ENCODE data around the gene CCDC47. TPM values are rescaled to one million over a fixed set of nuclear protein-coding genes. Genes with fewer than 3 reads are reported as not detected.

CCDC47 gene
- total and polyA plus RNA-seq, 2 donors from 2014 or later = 50.9 to 83.1 TPM

DNA sequence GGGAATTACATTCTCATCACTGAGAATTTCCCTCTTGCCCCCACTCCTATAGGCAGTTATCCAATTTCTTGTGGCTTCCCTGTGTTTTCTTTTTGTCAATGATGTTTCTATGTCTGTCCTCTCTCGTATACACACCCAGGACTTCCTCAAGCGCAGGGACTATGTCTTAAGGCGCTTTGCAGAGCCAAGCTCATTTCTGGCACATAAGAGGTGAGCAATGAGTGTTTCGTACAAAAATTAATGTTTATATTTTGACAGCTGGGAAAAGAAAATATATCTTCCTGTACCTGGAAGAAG lies 1.5 kb upstream of the CCDC47 start:
- Histone ChIP-seq H3K9me3 (ENCODE audit: control insufficient read depth in 2 of 3, insufficient read depth in 1 of 3, low read length in 3 of 3) (no peaks in the 10 kb centered on the region), H3K4me1 (ENCODE audit: control insufficient read depth in 2 of 3, insufficient read depth in 2 of 3, low read depth in 1 of 3, low read length in 3 of 3) (peaks cover 0 to 13% (median 6%) of the 10 kb centered on the region in 3 donors), H3K27me3 (ENCODE audit: control insufficient read depth, insufficient read depth, low read length) (no peaks in the 10 kb centered on the region), H3K36me3 (ENCODE audit: control insufficient read depth in 2 of 3, insufficient read depth in 3 of 3, low read length in 3 of 3) (peaks cover 0 to 6% (median 6%) of the 10 kb centered on the region in 3 donors), H3K27ac (ENCODE audit: low read depth in 2 of 2, low read length in 2 of 2) (peak overlapping the region in 1 of 2 donors; percentile 99), H3K4me3 (ENCODE audit: low read length in 3 of 3) (peak overlapping the region; percentile 90 to 94 (median 94)), H3K9ac (ENCODE audit: low read length in 3 of 3) (peak overlapping the region; percentile 68 to 93 (median 91))
- intact Hi-C loops (cut with DNase I) = no loop called here
- TF ChIP-seq, protein P1, sequence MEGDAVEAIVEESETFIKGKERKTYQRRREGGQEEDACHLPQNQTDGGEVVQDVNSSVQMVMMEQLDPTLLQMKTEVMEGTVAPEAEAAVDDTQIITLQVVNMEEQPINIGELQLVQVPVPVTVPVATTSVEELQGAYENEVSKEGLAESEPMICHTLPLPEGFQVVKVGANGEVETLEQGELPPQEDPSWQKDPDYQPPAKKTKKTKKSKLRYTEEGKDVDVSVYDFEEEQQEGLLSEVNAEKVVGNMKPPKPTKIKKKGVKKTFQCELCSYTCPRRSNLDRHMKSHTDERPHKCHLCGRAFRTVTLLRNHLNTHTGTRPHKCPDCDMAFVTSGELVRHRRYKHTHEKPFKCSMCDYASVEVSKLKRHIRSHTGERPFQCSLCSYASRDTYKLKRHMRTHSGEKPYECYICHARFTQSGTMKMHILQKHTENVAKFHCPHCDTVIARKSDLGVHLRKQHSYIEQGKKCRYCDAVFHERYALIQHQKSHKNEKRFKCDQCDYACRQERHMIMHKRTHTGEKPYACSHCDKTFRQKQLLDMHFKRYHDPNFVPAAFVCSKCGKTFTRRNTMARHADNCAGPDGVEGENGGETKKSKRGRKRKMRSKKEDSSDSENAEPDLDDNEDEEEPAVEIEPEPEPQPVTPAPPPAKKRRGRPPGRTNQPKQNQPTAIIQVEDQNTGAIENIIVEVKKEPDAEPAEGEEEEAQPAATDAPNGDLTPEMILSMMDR (IDR thresholded peaks at IDR 0.05; ENCODE audit: borderline replicate concordance, extremely low read depth, insufficient read depth) = no peak
- DNase-seq = peak in 2 of 5 donors; percentile 12 to 27
- no peak for FAIRE-seq

DNA sequence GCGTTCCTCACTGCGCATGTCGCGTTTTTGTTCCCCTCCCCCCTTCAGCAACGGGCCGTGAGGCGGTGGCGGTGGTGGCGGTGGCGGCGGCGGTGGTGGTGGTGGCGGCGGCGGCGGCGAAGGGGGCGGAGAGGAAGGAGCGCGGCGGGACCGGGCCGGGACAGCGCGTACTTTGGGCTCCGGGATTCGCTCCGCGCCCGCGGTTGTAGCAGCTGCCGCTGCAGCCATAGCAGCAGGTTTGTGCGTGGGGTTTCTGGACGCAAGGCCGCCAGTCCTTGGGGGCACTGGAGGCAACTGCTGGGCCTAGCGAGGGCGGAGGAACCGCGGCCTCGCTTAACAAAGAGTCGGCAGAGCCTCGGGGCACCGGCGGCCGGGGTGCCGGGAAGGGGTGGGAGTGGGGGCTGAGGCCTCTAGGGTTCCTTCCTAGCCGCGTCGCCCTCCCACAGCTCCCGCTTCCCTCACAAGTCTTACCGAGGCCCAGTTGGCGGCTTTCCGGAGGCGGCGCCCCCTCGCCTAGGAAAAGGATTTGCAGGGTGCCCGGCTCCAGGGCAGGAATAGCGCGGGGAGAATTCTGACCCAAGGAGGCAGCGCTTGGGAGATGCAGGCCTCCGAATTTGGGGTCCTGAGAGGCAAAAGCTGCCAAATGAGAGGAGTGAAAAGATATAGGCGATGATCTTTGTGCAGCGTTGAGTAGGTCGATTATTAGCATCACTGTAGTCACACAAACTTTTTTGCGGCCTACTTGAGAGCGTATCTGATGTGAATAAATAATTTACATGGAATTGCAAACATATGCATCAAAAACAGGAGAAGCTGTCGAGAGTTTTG lies 958 bp upstream of the CCDC47 start, which contains the start of gene DDX42:
Gene DDX42 (plus strand): TSS at position 30 of the 828 bp plus-strand sequence. CDS start 12,880 bp downstream, outside the sequence.
- no peaks in the 10 kb centered on the region for H3K9me3 ChIP-seq (ENCODE audit: control insufficient read depth in 2 of 3, insufficient read depth in 1 of 3, low read length in 3 of 3)
- H3K4me1 ChIP-seq (ENCODE audit: control insufficient read depth in 2 of 3, insufficient read depth in 2 of 3, low read depth in 1 of 3, low read length in 3 of 3) = peaks cover 0 to 13% (median 6%) of the 10 kb centered on the region in 3 donors
- DNase-seq = peak in 4 of 5 donors; percentile 68 to 97 (median 86)
- H3K9ac ChIP-seq (ENCODE audit: low read length in 3 of 3) = peak within 1 kb of the TSS; percentile 91 to 97 (median 93)
- no peaks in the 10 kb centered on the region for H3K27me3 ChIP-seq (ENCODE audit: control insufficient read depth, insufficient read depth, low read length)
- TF ChIP-seq, protein P1 (IDR thresholded peaks at IDR 0.05; ENCODE audit: borderline replicate concordance, extremely low read depth, insufficient read depth) = peak; percentile 8
- H3K36me3 ChIP-seq (ENCODE audit: control insufficient read depth in 2 of 3, insufficient read depth in 3 of 3, low read length in 3 of 3) = peaks cover 0 to 4% (median 2%) of the 10 kb centered on the region in 3 donors
- FAIRE-seq = no peak
- intact Hi-C loops (cut with DNase I) = no loop called here
- H3K4me3 ChIP-seq (ENCODE audit: low read length in 3 of 3) = peak within 1 kb of the TSS; percentile 90 to 98 (median 97)
- peak within 1 kb of the TSS; percentile 98 to 99 for H3K27ac ChIP-seq (ENCODE audit: low read depth in 2 of 2, low read length in 2 of 2)

DNA sequence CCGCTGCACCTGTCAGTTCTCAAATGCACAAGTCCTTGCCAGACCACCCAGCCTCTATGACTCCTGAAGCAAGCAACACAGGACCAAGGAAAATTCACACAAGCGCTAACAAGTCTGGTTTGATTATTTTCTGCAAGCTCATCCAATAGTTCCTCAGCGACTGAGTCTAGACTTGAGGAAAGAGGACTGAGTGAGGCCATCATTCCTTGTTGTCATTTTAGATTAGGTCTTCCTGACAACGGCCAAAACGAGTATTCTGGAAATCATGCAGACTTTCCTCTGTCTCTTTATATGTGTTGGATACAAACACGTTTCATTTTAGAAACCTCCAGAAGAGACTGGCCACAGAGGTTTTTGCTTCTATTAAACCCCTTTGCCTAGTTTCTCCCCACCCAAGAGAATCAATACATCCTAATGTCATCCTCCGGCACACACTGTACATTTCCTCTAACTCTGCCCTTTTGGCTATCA lies 561 bp downstream of the CCDC47 start:
- Histone ChIP-seq H3K9me3 (ENCODE audit: control insufficient read depth in 2 of 3, insufficient read depth in 1 of 3, low read length in 3 of 3) (no peaks in the 10 kb centered on the region), H3K27me3 (ENCODE audit: control insufficient read depth, insufficient read depth, low read length) (no peaks in the 10 kb centered on the region), H3K36me3 (ENCODE audit: control insufficient read depth in 2 of 3, insufficient read depth in 3 of 3, low read length in 3 of 3) (no peaks in the 10 kb centered on the region), H3K27ac (ENCODE audit: low read depth in 2 of 2, low read length in 2 of 2) (peak overlapping the region; percentile 96 to 99), H3K4me3 (ENCODE audit: low read length in 3 of 3) (peak overlapping the region; percentile 78 to 97 (median 90)), H3K9ac (ENCODE audit: low read length in 3 of 3) (peak overlapping the region; percentile 72 to 97 (median 91)), H3K4me1 (ENCODE audit: control insufficient read depth in 2 of 3, insufficient read depth in 2 of 3, low read depth in 1 of 3, low read length in 3 of 3) (peaks cover 0 to 13% (median 6%) of the 10 kb centered on the region in 3 donors)
- TF ChIP-seq, protein P1 (IDR thresholded peaks at IDR 0.05; ENCODE audit: borderline replicate concordance, extremely low read depth, insufficient read depth) = no peak
- FAIRE-seq (no peak), DNase-seq (peak in 3 of 5 donors; percentile 10 to 47 (median 46))
- intact Hi-C loops (cut with DNase I) = no loop called here
